ENCODE data around the gene THBS1.

THBS1 gene

DNA sequence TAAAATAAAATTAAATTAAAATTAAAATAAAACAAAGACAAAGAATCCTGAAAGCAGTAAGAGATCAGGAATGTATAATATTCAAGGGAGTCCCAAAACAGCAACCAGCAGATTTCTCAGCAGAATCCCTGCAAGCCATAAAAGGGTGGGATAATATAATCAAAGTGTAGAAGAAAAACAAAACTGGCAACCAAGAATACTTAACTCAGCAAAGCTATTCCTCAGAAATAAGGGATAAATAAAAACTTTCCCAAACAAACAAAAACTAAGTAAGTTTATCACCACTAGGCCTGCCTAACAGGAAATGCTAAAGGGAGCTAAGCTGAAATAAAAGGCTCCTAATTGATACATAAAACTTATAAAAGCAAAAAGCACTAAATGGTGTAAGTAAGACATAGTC is 29.8 kb downstream of the THBS1 start:
- TF ChIP-seq, protein P1, sequence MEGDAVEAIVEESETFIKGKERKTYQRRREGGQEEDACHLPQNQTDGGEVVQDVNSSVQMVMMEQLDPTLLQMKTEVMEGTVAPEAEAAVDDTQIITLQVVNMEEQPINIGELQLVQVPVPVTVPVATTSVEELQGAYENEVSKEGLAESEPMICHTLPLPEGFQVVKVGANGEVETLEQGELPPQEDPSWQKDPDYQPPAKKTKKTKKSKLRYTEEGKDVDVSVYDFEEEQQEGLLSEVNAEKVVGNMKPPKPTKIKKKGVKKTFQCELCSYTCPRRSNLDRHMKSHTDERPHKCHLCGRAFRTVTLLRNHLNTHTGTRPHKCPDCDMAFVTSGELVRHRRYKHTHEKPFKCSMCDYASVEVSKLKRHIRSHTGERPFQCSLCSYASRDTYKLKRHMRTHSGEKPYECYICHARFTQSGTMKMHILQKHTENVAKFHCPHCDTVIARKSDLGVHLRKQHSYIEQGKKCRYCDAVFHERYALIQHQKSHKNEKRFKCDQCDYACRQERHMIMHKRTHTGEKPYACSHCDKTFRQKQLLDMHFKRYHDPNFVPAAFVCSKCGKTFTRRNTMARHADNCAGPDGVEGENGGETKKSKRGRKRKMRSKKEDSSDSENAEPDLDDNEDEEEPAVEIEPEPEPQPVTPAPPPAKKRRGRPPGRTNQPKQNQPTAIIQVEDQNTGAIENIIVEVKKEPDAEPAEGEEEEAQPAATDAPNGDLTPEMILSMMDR (IDR thresholded peaks at IDR 0.05): no peak
- Histone ChIP-seq H3K36me3 (no peaks in the 10 kb centered on the region), H3K9me3 (peaks cover 4% of the 10 kb centered on the region), H3K27me3 (no peaks in the 10 kb centered on the region), H3K4me3 (ENCODE audit: low read depth in 1 of 2, low read length in 1 of 2) (no peak overlapping the region), H3K4me1 (ENCODE audit: control insufficient read depth in 1 of 2, insufficient read depth in 1 of 2, low read depth in 1 of 2, low read length in 1 of 2) (no peaks in the 10 kb centered on the region), H3K27ac (no peak overlapping the region)

DNA sequence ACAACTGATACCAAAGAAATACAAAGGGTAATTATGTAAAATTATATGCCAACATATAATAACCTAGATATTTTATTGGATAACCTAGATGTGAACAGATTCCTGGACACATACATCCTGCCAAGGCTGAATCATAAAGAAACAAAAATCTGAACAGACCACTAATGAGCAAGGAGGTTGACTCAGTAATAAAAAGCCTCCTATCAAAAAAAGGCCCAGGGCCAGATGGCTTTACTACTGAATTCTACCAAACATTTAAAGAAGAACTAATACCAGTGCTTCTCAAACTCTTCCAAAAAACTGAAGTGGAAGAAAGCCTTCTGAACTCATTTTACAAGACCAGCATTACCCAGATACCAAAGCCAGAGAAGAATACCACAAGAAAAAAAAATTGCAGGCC is 32.4 kb downstream of the THBS1 start:
- TF ChIP-seq, protein P1 (IDR thresholded peaks at IDR 0.05): no peak
- no peak overlapping the region for H3K27ac ChIP-seq
- H3K9me3 ChIP-seq: peaks cover 4% of the 10 kb centered on the region
- H3K4me1 ChIP-seq (ENCODE audit: control insufficient read depth in 1 of 2, insufficient read depth in 1 of 2, low read depth in 1 of 2, low read length in 1 of 2): no peaks in the 10 kb centered on the region
- H3K36me3 ChIP-seq: no peaks in the 10 kb centered on the region
- H3K27me3 ChIP-seq: no peaks in the 10 kb centered on the region
- no peak overlapping the region for H3K4me3 ChIP-seq (ENCODE audit: low read depth in 1 of 2, low read length in 1 of 2)

DNA sequence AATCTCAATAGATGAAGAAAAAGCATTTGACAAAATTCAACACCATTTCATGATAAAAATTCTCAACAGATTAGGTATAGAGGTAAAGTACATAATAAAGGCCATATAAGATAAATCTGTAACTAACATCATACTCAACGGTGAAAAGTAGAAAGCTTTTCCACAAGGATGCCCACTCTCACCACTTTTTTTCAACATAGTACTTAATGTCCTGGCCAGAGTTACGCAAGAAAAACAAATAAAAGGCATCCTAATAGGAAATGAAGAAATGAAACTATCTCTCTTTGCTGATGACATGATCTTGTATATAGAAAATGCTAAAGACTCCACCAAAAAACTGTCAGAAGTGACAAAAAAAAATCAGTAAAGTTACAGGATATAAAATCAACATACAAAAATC is 33.0 kb downstream of the THBS1 start:
- peaks cover 4% of the 10 kb centered on the region for H3K9me3 ChIP-seq

DNA sequence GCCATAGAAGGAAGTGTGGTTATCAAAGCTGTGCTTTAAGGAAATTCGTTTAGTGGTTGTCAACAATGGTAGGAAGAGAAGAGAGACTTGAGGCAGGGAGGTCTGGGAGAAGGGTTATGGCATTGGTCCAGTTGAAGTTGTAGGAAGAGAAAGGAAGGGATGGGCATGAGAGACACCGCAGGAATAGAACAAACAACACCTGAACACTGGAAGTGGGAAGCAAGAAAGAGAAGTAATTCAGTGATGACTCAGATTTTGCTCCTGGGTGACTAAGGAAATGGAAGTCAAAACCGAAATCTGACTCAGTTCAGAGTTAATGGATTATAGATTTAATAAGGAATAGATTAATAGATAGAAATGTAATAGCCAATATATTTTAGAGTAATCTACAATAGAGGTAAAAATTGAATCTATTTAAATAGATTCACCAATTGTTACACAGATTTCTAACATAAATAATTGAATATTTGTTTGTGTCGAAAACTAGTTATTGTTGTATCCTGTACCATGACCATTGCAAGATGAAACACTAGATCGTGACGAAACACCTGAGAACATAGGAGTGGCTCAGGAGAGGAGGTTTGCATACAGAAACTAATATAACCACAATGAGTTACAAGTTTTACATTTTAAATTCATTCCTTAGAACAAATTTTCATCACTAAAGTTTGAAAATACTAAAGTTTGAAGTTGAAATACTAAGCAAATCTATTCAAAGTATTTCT is 36.0 kb downstream of the THBS1 start:
- no peak overlapping the region for H3K27ac ChIP-seq
- no peak overlapping the region for H3K4me3 ChIP-seq (ENCODE audit: low read depth in 1 of 2, low read length in 1 of 2)
- TF ChIP-seq, protein P1 (IDR thresholded peaks at IDR 0.05): no peak

More for the DNA sequence above, 33.0 kb downstream of the THBS1 start:
- no peak overlapping the region for H3K27ac ChIP-seq
- H3K27me3 ChIP-seq: no peaks in the 10 kb centered on the region
- H3K36me3 ChIP-seq: no peaks in the 10 kb centered on the region
- no peaks in the 10 kb centered on the region for H3K4me1 ChIP-seq (ENCODE audit: control insufficient read depth in 1 of 2, insufficient read depth in 1 of 2, low read depth in 1 of 2, low read length in 1 of 2)
- H3K4me3 ChIP-seq (ENCODE audit: low read depth in 1 of 2, low read length in 1 of 2): no peak overlapping the region
- TF ChIP-seq, protein P1 (IDR thresholded peaks at IDR 0.05): no peak

DNA sequence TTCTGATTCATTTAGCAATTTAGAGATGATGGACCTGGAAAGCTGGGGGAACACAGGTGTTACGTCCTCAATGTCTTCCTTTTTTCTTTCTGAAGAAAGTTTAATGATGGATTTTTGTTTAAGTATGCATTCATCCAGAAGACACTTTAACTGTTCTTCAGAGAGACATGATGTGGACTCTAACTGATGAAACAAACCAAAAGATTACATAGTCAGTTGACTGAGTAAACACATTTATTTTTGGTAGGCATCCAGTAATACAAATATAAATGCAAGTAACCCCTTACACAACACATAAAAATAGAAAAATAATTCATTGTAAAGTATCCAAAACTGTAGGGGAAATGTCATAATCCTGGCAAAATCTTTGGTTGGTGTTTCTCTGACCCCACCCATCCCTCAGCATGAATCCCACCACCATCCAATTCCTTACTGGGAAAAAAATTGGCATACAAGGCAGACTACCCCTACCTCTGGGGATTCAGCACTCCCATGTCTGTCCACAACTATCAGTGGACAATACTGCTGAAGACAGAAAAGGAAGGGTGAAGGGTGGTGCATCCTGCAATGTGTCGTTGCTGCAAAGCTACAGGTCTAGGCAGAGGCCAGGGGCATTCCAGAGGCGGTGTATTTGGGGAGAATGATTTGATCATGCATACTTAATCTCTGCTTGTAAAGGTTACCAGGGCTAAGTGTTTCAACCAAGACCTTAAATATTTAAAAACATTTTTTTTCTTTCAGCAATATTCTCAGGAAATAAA is 37.4 kb downstream of the THBS1 start:
- Histone ChIP-seq H3K9me3 (no peaks in the 10 kb centered on the region), H3K27me3 (no peaks in the 10 kb centered on the region), H3K36me3 (no peaks in the 10 kb centered on the region), H3K4me3 (ENCODE audit: low read depth in 1 of 2, low read length in 1 of 2) (no peak overlapping the region), H3K4me1 (ENCODE audit: control insufficient read depth in 1 of 2, insufficient read depth in 1 of 2, low read depth in 1 of 2, low read length in 1 of 2) (no peaks in the 10 kb centered on the region), H3K27ac (no peak overlapping the region)
- TF ChIP-seq, protein P1 (IDR thresholded peaks at IDR 0.05): no peak

More for the DNA sequence above, 36.0 kb downstream of the THBS1 start:
- no peaks in the 10 kb centered on the region for H3K27me3 ChIP-seq
- H3K4me1 ChIP-seq (ENCODE audit: control insufficient read depth in 1 of 2, insufficient read depth in 1 of 2, low read depth in 1 of 2, low read length in 1 of 2): no peaks in the 10 kb centered on the region
- no peaks in the 10 kb centered on the region for H3K9me3 ChIP-seq
- H3K36me3 ChIP-seq: no peaks in the 10 kb centered on the region
